Measurements from ENCODE around the gene FNBP1L. TPM values are rescaled to one million over a fixed set of nuclear protein-coding genes. Genes with fewer than 3 reads are reported as not detected.

Gene FNBP1L
- total and polyA plus RNA-seq, 9 of the 15 experiments (the other 6 are each of a cell fraction or from before 2014, with no cell fraction given): 1.4 to 6.9 (median 5.9) TPM

- POLR2A ChIA-PET: interaction anchor here (1.2 kb wide), 2 partner anchors 11 to 26 kb away, joined by 5 to 7 read pairs; no protein-coding TSS in a partner anchor
- 60% methylated on average over 2 of the region's 2 CpGs for WGBS (ENCODE audit: insufficient coverage, low coverage, missing lambda C conversion rate)
- no peaks in the 10 kb centered on the region for H3K9me1 ChIP-seq (ENCODE audit: control insufficient read depth, insufficient read depth, low read length)
- no peaks in the 10 kb centered on the region for H4K20me1 ChIP-seq (replicated peaks; ENCODE audit: control insufficient read depth, insufficient read depth, low read length)
- ATAC-seq: no peak
- in situ Hi-C loops (cut with MboI) (no loop called here), intact Hi-C loops (cut with micrococcal nuclease) (loop anchor here (5.0 to 10.0 kb wide), 2 partner anchors 53 to 65 kb away; partner anchors contain the start of gene FNBP1L)
- TF ChIP-seq ZNF77 (CRISPR knock-in tag; IDR thresholded peaks at IDR 0.05) (no peak), SPI1 (IDR thresholded peaks at IDR 0.05; ENCODE audit: borderline replicate concordance, low read depth, low read length) (peak; percentile 95)
- H2AFZ ChIP-seq (ENCODE audit: low read depth, low read length): peak overlapping the region; percentile 80
- CTCF ChIA-PET (ENCODE audit: low intra/inter-chr PET ratio): no interaction called here
- no peaks in the 10 kb centered on the region for H3K9me3 ChIP-seq (replicated peaks; ENCODE audit: control insufficient read depth, insufficient read depth, low read depth, low read length)
- peaks cover 22% of the 10 kb centered on the region; the same call in 2 of the 3 replicates for H3K79me2 ChIP-seq (ENCODE audit: control insufficient read depth, insufficient read depth, low read length)
- TSS peak; percentile 22 for BruUV-seq (replicated peaks)
- FAIRE-seq: no peak
- no peak overlapping the region for H3K4me3 ChIP-seq
- H3K36me3 ChIP-seq (ENCODE audit: control insufficient read depth, insufficient read depth, low read length): no peaks in the 10 kb centered on the region
- H3K4me1 ChIP-seq (replicated peaks in 1 of 2; ENCODE audit: control insufficient read depth in 2 of 2, insufficient read depth in 2 of 2, low read length in 2 of 2): peaks cover 4 to 53% of the 10 kb centered on the region in 2 experiments; a peak in 4 of 5 replicates
- no peak for DNase-seq (ENCODE audit: extremely low read depth in 1 of 4, low spot score in 3 of 4)
- H3K9ac ChIP-seq (ENCODE audit: insufficient read depth in 1 of 2, low read depth in 2 of 2, low read length in 2 of 2): peak overlapping the region in 1 of 2 experiments; percentile 53; a peak in 2 of 4 replicates
- no peaks in the 10 kb centered on the region for H3K27me3 ChIP-seq (ENCODE audit: control insufficient read depth in 2 of 2, insufficient read depth in 2 of 2, low read length in 2 of 2)
- H3K27ac ChIP-seq (ENCODE audit: extremely low read depth, low read depth, low read length): peak overlapping the region; percentile 68
- H3K4me2 ChIP-seq (ENCODE audit: insufficient read depth, low read length): peak overlapping the region; percentile 32; the same call in 1 of the 2 replicates
These were observed 52.4 kb downstream of the FNBP1L start for GRCh38 chr1:93500275-93500674.

- Histone ChIP-seq H3K9ac (ENCODE audit: insufficient read depth in 1 of 2, low read depth in 2 of 2, low read length in 2 of 2) (no peak overlapping the region), H3K27ac (ENCODE audit: extremely low read depth, low read depth, low read length) (peak overlapping the region; percentile 47; the same call in 2 of the 3 replicates), H3K27me3 (ENCODE audit: control insufficient read depth in 2 of 2, insufficient read depth in 2 of 2, low read length in 2 of 2) (no peaks in the 10 kb centered on the region), H3K4me3 (no peak overlapping the region), H4K20me1 (replicated peaks; ENCODE audit: control insufficient read depth, insufficient read depth, low read length) (no peaks in the 10 kb centered on the region), H2AFZ (ENCODE audit: low read depth, low read length) (0 out of 2 replicates have a peak overlapping the region, but pooled peaks have one; percentile 15), H3K4me1 (replicated peaks in 1 of 2; ENCODE audit: control insufficient read depth in 2 of 2, insufficient read depth in 2 of 2, low read length in 2 of 2) (peaks cover 4 to 54% of the 10 kb centered on the region in 2 experiments; a peak in 4 of 5 replicates), H3K9me1 (ENCODE audit: control insufficient read depth, insufficient read depth, low read length) (no peaks in the 10 kb centered on the region), H3K79me2 (ENCODE audit: control insufficient read depth, insufficient read depth, low read length) (peaks cover 24% of the 10 kb centered on the region; the same call in 2 of the 3 replicates), H3K36me3 (ENCODE audit: control insufficient read depth, insufficient read depth, low read length) (no peaks in the 10 kb centered on the region), H3K4me2 (ENCODE audit: insufficient read depth, low read length) (no peak overlapping the region), H3K9me3 (replicated peaks; ENCODE audit: control insufficient read depth, insufficient read depth, low read depth, low read length) (no peaks in the 10 kb centered on the region)
- no TSS peak for BruUV-seq (replicated peaks)
- DNase-seq (ENCODE audit: extremely low read depth in 1 of 4, low spot score in 3 of 4) (peak in 3 of 4 experiments; percentile 14 to 83 (median 39)), FAIRE-seq (peak; percentile 93), ATAC-seq (peak; percentile 75)
- in situ Hi-C loops (cut with MboI): no loop called here
- ChIA-PET CTCF (ENCODE audit: low intra/inter-chr PET ratio) (no interaction called here), POLR2A (no interaction called here)
- intact Hi-C loops (cut with micrococcal nuclease): loop anchor here (5.0 to 10.0 kb wide), 2 partner anchors 54 to 63 kb away; partner anchors contain the start of gene FNBP1L
- 18% methylated on average over 3 of the region's 3 CpGs for WGBS (ENCODE audit: insufficient coverage, low coverage, missing lambda C conversion rate)
- no peak for TF ChIP-seq ZNF133 (CRISPR knock-in tag; IDR thresholded peaks at IDR 0.05)
- TF ChIP-seq CAMTA2 (CRISPR knock-in tag; conservative IDR thresholded peaks at IDR 0.05): no peak
- TF ChIP-seq HNRNPLL (IDR thresholded peaks at IDR 0.05; ENCODE audit: low read depth, low read length, poor library complexity, severe bottlenecking): no peak
- peak; percentile 55; the same call in 1 of the 2 replicates for TF ChIP-seq CBFA2T3 (IDR thresholded peaks at IDR 0.05)
- peak; percentile 67 for TF ChIP-seq ARID1B (IDR thresholded peaks at IDR 0.05)
- no peak for TF ChIP-seq STAG1 (CRISPR knock-in tag; IDR thresholded peaks at IDR 0.05; ENCODE audit: borderline replicate concordance)
- no peak for TF ChIP-seq KAT8 (IDR thresholded peaks at IDR 0.05; ENCODE audit: low read depth)
- no peak for TF ChIP-seq U2AF2 (optimal IDR thresholded peaks at IDR 0.05; ENCODE audit: low read depth, low read length)
- TF ChIP-seq CGGBP1 (CRISPR knock-in tag; IDR thresholded peaks at IDR 0.05): no peak
- no peak for TF ChIP-seq DACH1 (IDR thresholded peaks at IDR 0.05; ENCODE audit: partially characterized antibody)
- TF ChIP-seq ETV5 (CRISPR knock-in tag; IDR thresholded peaks at IDR 0.05; ENCODE audit: low read depth): no peak
- TF ChIP-seq NFXL1 (CRISPR knock-in tag; IDR thresholded peaks at IDR 0.05): no peak
- no peak for TF ChIP-seq ZKSCAN8 (CRISPR knock-in tag; IDR thresholded peaks at IDR 0.05)
- TF ChIP-seq, protein P1, sequence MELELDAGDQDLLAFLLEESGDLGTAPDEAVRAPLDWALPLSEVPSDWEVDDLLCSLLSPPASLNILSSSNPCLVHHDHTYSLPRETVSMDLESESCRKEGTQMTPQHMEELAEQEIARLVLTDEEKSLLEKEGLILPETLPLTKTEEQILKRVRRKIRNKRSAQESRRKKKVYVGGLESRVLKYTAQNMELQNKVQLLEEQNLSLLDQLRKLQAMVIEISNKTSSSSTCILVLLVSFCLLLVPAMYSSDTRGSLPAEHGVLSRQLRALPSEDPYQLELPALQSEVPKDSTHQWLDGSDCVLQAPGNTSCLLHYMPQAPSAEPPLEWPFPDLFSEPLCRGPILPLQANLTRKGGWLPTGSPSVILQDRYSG (tag; conservative IDR thresholded peaks at IDR 0.05; ENCODE audit: low read depth): no peak
- TF ChIP-seq HDAC8 (tag; IDR thresholded peaks at IDR 0.05): no peak
These were observed 53.5 kb downstream of the FNBP1L start for GRCh38 chr1:93501399-93501798.
